ENCODE measurements around the gene NEURL1.

NEURL1 gene

DNA sequence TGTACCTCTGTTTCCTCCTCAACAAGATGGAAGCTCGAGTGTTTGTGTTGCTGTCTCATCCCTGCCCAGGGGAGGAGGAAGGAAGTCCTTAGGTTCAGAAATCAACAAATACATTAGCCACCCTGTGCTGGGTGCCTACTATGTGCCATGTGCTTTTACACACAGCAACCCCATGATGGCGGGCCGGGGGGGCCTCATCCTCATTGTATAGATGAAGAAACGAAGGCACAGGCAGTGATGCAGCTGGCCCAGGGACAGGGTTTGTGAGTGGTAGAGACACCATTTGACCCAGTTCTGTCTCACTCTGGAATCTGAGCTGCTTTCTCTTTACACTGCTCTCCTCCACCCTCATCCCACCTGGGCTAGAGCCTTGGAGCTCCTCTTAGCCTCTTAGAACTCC, 39.5 kb upstream of the NEURL1 start:
- no peak overlapping the region for H3K4me3 ChIP-seq (ENCODE audit: low read depth, low read length)
- in situ Hi-C loops (cut with HindIII; ENCODE audit: low sequenced_read_pairs), result no loop called here
- no peak for DNase-seq (ENCODE audit: low read depth, low spot score)
- TF ChIP-seq, protein P1, sequence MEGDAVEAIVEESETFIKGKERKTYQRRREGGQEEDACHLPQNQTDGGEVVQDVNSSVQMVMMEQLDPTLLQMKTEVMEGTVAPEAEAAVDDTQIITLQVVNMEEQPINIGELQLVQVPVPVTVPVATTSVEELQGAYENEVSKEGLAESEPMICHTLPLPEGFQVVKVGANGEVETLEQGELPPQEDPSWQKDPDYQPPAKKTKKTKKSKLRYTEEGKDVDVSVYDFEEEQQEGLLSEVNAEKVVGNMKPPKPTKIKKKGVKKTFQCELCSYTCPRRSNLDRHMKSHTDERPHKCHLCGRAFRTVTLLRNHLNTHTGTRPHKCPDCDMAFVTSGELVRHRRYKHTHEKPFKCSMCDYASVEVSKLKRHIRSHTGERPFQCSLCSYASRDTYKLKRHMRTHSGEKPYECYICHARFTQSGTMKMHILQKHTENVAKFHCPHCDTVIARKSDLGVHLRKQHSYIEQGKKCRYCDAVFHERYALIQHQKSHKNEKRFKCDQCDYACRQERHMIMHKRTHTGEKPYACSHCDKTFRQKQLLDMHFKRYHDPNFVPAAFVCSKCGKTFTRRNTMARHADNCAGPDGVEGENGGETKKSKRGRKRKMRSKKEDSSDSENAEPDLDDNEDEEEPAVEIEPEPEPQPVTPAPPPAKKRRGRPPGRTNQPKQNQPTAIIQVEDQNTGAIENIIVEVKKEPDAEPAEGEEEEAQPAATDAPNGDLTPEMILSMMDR (IDR thresholded peaks at IDR 0.05; ENCODE audit: low read depth, low read length), result no peak

DNA sequence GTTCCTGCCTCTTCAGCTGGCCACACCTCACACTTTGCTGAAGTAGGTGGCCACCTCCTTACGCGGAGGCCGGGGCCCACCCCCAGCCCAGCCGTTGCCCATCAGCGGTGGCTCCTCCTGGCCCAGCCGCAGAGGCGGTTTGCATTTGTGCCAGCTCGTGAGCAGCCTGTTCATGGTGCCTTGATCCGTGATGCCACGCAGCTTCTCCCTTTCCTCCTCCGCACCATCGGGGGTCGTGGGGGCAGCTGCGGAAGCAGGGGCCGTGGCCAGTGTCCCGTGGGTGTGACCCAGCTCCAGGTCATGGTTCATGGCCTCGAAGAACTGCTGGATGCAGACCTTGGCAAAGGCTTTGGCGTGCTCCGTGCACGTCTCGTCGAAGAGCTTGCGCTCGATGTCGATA, 38.3 kb upstream of the NEURL1 start:
- in situ Hi-C loops (cut with HindIII; ENCODE audit: low sequenced_read_pairs), result no loop called here

DNA sequence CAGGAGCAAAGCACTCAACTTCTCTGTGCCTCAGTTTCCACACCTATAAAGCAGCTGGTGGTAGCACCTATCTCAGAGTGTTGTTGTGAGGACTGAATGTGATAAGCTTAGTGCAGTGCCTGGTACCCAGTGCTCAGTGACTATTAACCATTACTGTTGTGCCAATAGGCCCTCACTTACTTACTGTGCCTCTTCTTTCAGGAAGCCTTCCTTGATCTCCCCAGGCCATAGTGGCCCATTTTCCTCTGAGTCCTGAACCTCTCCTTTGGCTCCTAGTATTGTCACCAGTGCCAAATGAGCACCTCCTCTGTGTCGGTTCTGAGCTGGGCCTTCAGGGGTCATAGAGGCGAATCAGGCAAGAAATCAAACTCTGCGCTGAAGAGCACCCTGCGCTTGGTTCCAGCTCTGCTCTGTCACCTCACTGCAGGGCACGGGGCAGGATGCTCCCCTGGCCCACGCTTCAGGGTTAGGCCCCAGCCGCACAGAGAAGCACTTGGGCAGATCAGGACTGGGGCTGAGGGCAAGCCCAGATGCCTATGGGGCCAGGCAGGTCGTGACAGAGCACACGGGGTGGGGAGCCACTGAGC, 37.3 kb upstream of the NEURL1 start:
- TF ChIP-seq, protein P1 (IDR thresholded peaks at IDR 0.05; ENCODE audit: low read depth, low read length), result no peak
- DNase-seq (ENCODE audit: low read depth, low spot score), result no peak
- no peak overlapping the region for H3K4me3 ChIP-seq (ENCODE audit: low read depth, low read length)
- in situ Hi-C loops (cut with HindIII; ENCODE audit: low sequenced_read_pairs), result no loop called here

More for the DNA sequence above, 38.3 kb upstream of the NEURL1 start:
- no peak for DNase-seq (ENCODE audit: low read depth, low spot score)
- TF ChIP-seq, protein P1 (IDR thresholded peaks at IDR 0.05; ENCODE audit: low read depth, low read length), result no peak
- H3K4me3 ChIP-seq (ENCODE audit: low read depth, low read length), result no peak overlapping the region

GRCh38 chr10:103457176-103457712, 36.3 kb upstream of the NEURL1 start:
- TF ChIP-seq, protein P1 (IDR thresholded peaks at IDR 0.05; ENCODE audit: low read depth, low read length), result no peak
- in situ Hi-C loops (cut with HindIII; ENCODE audit: low sequenced_read_pairs), result no loop called here
- no peak overlapping the region for H3K4me3 ChIP-seq (ENCODE audit: low read depth, low read length)
- no peak for DNase-seq (ENCODE audit: low read depth, low spot score)

DNA sequence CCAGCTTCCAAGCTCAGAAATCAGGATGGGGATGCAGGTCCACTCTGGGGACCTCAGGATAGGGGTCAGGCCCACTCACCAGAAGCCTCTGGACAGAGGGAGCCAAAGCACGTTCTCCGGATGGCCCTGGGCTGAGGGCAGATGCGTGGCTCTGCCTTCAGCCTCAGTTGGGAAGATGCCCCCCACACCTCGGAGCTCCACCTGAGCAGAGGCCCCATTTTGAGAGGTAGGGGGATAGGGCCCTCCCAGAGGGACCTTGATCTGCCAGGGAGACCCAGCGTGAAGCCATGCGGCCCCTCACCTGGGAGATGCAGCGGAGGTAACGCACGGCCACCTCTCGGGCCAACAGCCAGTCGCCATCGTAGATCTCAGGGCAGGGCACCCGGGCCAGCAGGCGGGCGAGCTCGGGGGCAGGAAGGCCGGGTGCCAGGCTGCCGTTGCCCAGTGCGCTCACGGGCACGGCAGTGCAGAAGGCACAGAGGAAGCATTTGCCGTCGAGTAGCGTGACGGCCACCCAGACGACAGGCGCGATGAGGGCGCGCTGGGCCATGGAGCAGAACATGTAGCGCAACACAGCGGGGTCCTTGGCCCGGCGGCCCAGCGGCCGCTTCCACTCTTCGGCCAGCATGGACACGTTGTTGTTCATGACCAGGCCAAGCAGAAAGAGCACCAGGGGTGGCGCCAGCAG, 35.5 kb upstream of the NEURL1 start:
- TF ChIP-seq, protein P1 (IDR thresholded peaks at IDR 0.05; ENCODE audit: low read depth, low read length), result no peak
- DNase-seq (ENCODE audit: low read depth, low spot score), result no peak
- H3K4me3 ChIP-seq (ENCODE audit: low read depth, low read length), result no peak overlapping the region
- in situ Hi-C loops (cut with HindIII; ENCODE audit: low sequenced_read_pairs), result no loop called here

DNA sequence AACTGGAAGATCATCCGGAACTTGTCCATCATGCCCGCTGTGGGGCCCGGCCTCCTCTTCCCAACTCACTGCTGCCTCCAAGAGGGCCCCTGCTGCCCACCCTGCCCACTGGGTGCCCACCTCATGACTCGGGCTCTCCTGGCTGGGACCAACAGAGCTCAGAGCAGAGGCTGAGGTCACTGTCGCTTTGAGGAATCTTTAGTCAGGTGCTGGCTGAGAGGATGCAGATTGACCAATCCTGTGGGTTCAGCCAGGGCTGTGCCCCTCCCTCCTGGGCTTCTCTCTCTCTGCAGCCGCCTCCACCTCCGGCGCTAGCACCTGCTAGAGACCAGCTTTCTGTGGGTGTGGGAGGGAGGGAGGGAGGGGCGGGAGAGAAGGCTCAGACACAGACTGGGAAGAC, 34.8 kb upstream of the NEURL1 start, which contains the start of gene CALHM1:
Gene CALHM1, minus strand, starts transcription at position 181 of the 400 bp plus-strand sequence. Its CDS starts 149 bp downstream, at position 32.
- DNase-seq (ENCODE audit: low read depth, low spot score), result no peak
- no peak within 1 kb of the TSS for H3K4me3 ChIP-seq (ENCODE audit: low read depth, low read length)
- TF ChIP-seq, protein P1 (IDR thresholded peaks at IDR 0.05; ENCODE audit: low read depth, low read length), result no peak
- in situ Hi-C loops (cut with HindIII; ENCODE audit: low sequenced_read_pairs), result no loop called here
